Ishikawa (cell line): ENCODE results near the gene PEX6.

ENCODE experiments used
- CEBPB ChIP-seq: IDR thresholded peaks from 2 replicates; pipeline ENCODE4 v1.6.1; 2012
- CREB1 ChIP-seq: IDR thresholded peaks from 2 replicates; pipeline ENCODE4 v1.6.1; 2012; ENCODE audit warnings: low read depth
- EGR1 ChIP-seq: IDR thresholded peaks from 2 replicates; pipeline ENCODE4 v1.6.1; 2012
- EP300 ChIP-seq: IDR thresholded peaks from 2 replicates; pipeline ENCODE4 v1.6.1; 2012; ENCODE audit warnings: borderline replicate concordance
- FOXM1 ChIP-seq: IDR thresholded peaks from 2 replicates; pipeline ENCODE4 v1.6.1; 2012; ENCODE audit warnings: low read depth, borderline replicate concordance
- NFIC ChIP-seq: IDR thresholded peaks from 2 replicates; pipeline ENCODE4 v1.6.1; 2012
- RAD21 ChIP-seq: IDR thresholded peaks from 2 replicates; pipeline ENCODE4 v1.6.1; 2012; ENCODE audit warnings: low read depth
- TAF1 ChIP-seq: IDR thresholded peaks from 2 replicates; pipeline ENCODE4 v1.6.1; 2012; ENCODE audit warnings: low read depth, mild to moderate bottlenecking
- TCF12 ChIP-seq: IDR thresholded peaks from 2 replicates; pipeline ENCODE4 v1.6.1; 2012; ENCODE audit warnings: low read depth
- TEAD4 ChIP-seq: IDR thresholded peaks from 2 replicates; pipeline ENCODE4 v1.6.1; 2012
- YY1 ChIP-seq: IDR thresholded peaks from 2 replicates; pipeline ENCODE4 v1.6.1; 2012; ENCODE audit warnings: low read depth
- ZBTB7A ChIP-seq: IDR thresholded peaks from 2 replicates; pipeline ENCODE4 v1.6.1; 2012; ENCODE audit warnings: low read depth
- TF ChIP-seq, protein P1 (sequence below): IDR thresholded peaks from 2 replicates; pipeline ENCODE4 v1.6.1; 2012; ENCODE audit warnings: low read depth, mild to moderate bottlenecking
- TF ChIP-seq, protein P2 (sequence below): IDR thresholded peaks from 2 replicates; pipeline ENCODE4 v1.6.1; 2012
- TF ChIP-seq, protein P3 (sequence below): IDR thresholded peaks from 2 replicates; pipeline ENCODE4 v1.6.1; 2012

PEX6 gene

DNA sequence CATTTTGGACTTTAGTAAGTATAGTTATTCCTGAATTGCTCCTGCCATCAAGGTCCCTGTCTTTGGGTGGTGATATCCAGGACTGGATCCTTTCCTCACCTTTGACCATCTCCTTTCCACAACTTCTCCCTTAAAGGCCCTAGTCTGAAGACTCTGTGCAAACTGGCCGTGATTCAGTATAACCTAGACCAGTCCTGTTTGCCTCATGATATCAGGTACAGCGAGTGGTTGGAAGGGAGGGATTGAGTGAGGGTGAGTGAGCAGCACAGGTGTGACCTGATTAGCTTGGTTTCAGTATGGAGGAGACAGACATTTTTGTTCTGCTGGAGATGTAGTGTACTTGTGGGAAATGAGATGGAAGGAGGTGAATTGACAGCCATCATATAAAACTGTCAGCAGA, 40.2 kb upstream of the PEX6 start:
- TF ChIP-seq EP300 (no peak), EGR1 (no peak), FOXM1 (no peak), TAF1 (no peak), CREB1 (no peak), ZBTB7A (no peak)
- TF ChIP-seq, protein P1, sequence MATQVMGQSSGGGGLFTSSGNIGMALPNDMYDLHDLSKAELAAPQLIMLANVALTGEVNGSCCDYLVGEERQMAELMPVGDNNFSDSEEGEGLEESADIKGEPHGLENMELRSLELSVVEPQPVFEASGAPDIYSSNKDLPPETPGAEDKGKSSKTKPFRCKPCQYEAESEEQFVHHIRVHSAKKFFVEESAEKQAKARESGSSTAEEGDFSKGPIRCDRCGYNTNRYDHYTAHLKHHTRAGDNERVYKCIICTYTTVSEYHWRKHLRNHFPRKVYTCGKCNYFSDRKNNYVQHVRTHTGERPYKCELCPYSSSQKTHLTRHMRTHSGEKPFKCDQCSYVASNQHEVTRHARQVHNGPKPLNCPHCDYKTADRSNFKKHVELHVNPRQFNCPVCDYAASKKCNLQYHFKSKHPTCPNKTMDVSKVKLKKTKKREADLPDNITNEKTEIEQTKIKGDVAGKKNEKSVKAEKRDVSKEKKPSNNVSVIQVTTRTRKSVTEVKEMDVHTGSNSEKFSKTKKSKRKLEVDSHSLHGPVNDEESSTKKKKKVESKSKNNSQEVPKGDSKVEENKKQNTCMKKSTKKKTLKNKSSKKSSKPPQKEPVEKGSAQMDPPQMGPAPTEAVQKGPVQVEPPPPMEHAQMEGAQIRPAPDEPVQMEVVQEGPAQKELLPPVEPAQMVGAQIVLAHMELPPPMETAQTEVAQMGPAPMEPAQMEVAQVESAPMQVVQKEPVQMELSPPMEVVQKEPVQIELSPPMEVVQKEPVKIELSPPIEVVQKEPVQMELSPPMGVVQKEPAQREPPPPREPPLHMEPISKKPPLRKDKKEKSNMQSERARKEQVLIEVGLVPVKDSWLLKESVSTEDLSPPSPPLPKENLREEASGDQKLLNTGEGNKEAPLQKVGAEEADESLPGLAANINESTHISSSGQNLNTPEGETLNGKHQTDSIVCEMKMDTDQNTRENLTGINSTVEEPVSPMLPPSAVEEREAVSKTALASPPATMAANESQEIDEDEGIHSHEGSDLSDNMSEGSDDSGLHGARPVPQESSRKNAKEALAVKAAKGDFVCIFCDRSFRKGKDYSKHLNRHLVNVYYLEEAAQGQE, result no peak
- TF ChIP-seq, protein P2, sequence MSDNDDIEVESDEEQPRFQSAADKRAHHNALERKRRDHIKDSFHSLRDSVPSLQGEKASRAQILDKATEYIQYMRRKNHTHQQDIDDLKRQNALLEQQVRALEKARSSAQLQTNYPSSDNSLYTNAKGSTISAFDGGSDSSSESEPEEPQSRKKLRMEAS, result no peak

DNA sequence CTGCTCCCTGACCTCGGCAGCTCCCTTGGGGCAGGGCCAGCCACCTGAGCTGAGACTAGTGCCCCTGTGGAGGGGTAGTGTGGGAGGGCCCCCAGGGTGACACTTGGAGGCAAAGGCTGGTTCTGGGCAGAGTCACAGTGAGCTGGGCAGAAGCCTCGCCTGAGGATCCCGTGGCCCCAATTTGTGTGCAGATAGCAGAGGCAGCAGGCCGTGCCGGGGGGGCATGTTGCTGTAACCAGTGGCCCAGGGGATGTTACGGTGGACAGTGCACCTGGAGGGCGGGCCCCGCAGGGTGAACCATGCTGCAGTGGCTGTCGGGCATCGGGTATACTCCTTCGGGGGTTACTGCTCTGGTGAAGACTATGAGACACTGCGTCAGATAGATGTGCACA, 38.0 kb upstream of the PEX6 start:
- TF ChIP-seq, protein P3, sequence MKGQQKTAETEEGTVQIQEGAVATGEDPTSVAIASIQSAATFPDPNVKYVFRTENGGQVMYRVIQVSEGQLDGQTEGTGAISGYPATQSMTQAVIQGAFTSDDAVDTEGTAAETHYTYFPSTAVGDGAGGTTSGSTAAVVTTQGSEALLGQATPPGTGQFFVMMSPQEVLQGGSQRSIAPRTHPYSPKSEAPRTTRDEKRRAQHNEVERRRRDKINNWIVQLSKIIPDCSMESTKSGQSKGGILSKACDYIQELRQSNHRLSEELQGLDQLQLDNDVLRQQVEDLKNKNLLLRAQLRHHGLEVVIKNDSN, result no peak
- TF ChIP-seq CREB1 (no peak), TEAD4 (no peak), CEBPB (no peak), ZBTB7A (no peak), FOXM1 (no peak), TCF12 (no peak), YY1 (no peak), EP300 (no peak), RAD21 (no peak), TAF1 (no peak), EGR1 (no peak), NFIC (no peak)
- TF ChIP-seq, protein P2, result no peak
- TF ChIP-seq, protein P1, result no peak

DNA sequence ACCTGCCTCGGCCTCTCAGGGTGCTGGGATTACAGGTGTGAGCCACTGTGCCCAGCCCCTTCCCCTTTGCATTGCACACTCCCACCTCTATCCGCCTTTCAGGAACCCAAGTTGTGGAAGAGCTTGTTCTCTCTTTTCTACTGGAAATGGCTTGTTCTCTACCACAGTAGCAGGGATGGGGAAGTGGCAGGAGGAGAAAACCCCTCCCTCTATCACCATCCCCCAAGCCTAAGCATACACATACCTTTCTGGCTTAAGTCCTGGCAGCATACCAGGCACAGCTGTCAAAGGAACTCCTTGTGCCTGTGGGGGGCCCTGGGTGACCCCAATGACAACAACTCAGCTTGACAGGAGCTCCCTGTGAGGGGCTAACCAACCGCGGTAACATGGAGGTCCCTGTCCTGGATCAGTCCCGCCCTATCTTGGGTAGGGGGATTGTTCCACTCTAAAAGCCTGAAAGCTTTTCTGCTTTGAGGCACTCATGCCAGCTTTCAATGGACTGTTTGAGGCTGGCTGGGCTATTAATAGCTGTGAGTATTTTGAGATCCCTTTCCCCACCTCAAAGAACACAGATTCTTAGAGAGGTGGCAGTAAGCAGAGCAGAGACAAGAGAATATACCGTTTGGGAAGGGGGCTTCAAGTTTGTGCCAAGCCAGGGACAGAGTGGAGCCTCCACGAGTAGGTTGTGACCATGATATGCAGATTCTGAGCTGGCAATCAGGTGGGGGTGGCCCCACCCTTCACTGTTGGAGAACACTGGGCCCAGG, 37.4 kb upstream of the PEX6 start:
- no peak for TF ChIP-seq CREB1
- no peak for TF ChIP-seq RAD21
- no peak for TF ChIP-seq TCF12
- TF ChIP-seq FOXM1, result no peak
- TF ChIP-seq NFIC, result no peak
- TF ChIP-seq, protein P1, result no peak
- no peak for TF ChIP-seq CEBPB
- TF ChIP-seq EGR1, result no peak
- TF ChIP-seq, protein P3, result no peak
- no peak for TF ChIP-seq TAF1
- TF ChIP-seq, protein P2, result no peak
- TF ChIP-seq YY1, result no peak
- TF ChIP-seq ZBTB7A, result no peak
- TF ChIP-seq EP300, result no peak
- TF ChIP-seq TEAD4, result no peak

DNA sequence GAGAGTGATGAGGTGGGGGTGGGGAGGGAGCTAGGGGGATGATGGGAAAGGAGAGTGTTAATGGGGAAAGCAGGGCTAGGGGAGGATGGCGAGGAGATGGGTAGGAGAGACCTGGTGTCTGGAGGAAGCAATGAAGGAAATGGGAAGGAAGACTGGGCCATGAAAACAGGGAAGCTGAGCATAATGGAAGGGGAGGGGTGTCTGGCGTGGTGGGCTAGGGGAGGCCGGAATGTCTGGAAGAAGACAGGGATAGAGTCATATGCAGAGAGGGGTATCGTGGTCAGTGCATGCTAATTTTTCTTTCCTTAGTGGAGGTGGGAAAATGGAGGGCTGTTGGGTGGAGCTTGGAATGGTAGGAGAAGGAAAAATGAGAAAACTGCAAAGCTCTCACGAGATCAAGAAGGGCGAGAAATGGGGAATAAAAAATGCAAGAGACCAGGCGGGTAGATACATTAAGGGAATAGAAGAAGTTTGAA, 35.5 kb upstream of the PEX6 start:
- TF ChIP-seq RAD21 (no peak), YY1 (0 out of 2 replicates have a peak, but pooled peaks have one; percentile 10), ZBTB7A (0 out of 2 replicates have a peak, but pooled peaks have one; percentile 24)
